HG02623 (cell line): Measurements from ENCODE around the gene BRAF.
"Not testable (repeated sequence)": the region's sequence is repeated elsewhere in the genome, so short reads cannot be mapped to it uniquely, and the experiment has no call there.

Source experiments
- ATAC-seq: cut with Tn5 transposase; IDR thresholded peaks from one replicate; pipeline ENCODE4 v1.9.1; 2021; ENCODE audit warnings: moderate library complexity; ENCODE audit not compliant: unreplicated experiment

BRAF gene

DNA sequence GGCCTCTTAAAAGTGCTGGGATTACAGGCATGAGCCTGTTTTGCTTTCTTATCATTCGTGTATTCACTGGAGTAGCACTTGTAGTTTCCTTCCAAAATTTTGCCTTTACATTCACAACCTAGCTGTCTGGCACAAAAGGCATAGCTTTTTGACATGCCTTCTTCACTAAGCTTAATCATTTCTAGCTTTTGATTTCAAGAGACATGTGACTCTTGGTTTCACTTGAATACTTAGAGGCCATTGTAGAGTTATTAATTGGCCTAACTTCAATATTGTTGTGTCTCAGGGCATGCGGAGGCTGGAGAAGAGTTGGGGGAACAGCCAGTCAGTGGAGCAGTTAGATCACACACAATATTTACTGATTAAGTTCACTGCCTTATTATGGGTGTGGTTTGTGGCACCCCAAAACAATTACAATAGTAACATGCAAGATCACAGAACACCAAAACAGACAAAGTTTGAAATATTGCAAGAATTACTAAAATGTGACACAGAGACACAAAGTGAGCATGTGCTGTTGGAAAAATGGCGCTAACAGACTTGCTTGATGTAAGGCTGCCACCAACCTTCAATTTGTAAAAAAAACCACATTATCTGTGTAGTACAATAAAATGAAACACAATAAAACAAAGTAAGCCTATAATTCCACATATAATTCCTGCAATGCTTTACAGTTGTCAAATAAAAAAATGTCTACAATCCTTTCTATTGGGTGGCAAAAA, 43.1 kb downstream of the BRAF start:
- peak; percentile 56 for ATAC-seq

DNA sequence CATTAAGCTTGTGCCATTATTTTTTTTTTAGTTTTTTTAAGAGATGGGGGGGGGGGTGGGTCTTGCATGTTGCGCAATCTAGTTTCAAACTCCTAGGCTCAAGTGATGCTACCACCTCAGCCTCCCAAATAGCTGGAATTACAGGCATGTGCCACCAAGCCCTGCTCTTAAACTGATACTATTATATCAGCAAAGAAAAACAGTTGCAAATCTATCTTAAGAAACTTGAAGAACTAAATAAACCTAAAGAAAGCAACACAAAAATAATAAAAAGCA, 47.5 kb downstream of the BRAF start:
- no peak for ATAC-seq

DNA sequence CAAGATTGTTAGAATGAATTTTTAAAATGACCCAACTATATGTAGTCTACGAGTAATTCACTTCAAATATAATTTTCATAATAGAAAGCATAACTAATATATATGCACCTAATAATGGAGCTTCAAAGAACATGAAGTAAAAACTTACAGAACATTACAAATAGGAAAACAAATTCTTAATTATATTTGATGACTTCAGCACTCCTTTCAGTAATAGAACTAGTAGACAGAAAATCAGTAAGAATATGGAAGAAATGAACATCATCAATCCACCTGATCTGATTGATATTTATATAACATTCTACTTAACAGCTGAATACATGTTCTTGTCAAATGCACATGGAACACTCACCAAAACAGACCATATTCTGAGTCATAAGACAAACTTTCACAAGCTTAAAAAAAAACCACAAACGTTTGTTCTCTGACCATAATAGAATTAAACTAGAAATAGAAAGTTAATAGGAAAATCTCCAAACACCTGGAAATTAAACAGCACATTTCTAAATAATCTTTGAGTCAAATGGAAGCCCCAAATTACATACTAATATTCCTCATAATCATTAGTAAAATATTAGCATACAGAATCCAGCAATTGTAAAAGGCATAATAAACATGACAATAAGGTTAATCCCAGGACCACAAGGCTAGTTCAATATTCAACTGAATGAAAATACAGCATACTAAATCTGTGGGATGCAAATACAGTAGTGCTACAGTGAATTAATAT, 48.0 kb downstream of the BRAF start:
- ATAC-seq: peak; percentile 68

DNA sequence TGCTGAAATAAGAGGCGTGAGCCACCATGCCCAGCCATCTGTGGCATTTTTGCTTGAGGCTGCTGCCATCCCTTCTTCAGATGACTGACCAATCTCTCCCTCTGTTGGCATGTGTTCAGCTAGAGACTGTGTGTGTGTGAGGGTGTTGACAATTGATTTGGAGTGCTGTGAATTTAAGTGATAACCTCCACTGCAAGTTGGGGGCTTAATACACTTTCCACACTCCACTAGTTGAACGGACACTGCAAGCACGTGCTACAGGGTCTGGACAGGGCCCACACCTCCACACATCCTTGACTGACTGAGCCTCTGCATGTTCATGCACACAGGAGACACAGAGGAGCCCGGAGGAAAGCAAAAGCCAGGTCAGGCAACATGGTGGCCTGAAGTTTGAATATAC, 51.3 kb downstream of the BRAF start:
- no peak for ATAC-seq

GRCh38 chr7:140870003-140870402, 54.7 kb downstream of the BRAF start:
- no peak for ATAC-seq

- no peak for ATAC-seq
Observed at GRCh38 chr7:140869430-140869829, 55.3 kb downstream of the BRAF start.

- ATAC-seq: no peak
Observed at GRCh38 chr7:140867467-140868462, 57.0 kb downstream of the BRAF start.

DNA sequence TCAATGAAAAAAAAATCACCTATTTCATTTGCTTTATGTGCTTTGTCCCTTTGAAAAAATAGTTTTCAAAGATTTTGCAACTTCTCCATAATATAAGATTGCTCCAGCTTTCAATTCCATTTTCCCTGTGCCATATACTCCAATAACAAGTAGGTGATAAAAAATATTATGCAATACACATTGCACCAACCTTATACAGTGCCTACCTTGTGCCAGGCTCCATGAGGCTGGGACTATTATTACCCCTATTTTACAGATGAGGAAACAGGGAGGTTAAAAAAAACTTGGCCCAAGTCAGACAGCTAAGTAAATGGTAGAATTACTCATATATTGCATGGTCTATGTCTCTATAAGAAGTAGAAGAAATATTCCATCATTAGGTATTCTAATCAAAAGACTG, 57.8 kb downstream of the BRAF start:
- no peak for ATAC-seq

GRCh38 chr7:140864732-140865131, 60.0 kb downstream of the BRAF start:
- ATAC-seq: no peak

GRCh38 chr7:140863867-140864266, 60.9 kb downstream of the BRAF start:
- ATAC-seq: no peak

GRCh38 chr7:140863184-140863583, 61.5 kb downstream of the BRAF start:
- ATAC-seq: no peak

DNA sequence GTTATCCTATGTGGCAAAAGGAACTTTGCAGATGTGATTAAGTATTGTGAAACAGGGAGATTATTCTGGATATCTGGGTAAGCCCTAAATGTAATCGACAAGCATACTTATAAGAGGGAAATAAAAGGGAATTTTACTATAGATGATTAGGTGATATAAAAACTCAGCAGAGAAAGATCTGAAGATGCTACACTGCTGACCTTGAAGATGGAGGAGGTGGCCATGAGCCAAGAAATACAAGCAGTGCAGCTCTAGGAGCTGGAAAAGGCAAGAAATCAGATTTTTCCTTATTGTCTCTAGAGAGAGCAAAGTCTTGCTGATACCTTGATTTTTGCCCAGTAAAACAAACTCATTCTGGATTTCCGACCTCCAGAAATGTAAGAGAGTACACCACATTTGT, 67.7 kb downstream of the BRAF start:
- no peak for ATAC-seq

GRCh38 chr7:140841166-140841715, 83.5 kb downstream of the BRAF start:
- no peak for ATAC-seq

GRCh38 chr7:140831724-140832123, 93.0 kb downstream of the BRAF start:
- ATAC-seq: no peak

DNA sequence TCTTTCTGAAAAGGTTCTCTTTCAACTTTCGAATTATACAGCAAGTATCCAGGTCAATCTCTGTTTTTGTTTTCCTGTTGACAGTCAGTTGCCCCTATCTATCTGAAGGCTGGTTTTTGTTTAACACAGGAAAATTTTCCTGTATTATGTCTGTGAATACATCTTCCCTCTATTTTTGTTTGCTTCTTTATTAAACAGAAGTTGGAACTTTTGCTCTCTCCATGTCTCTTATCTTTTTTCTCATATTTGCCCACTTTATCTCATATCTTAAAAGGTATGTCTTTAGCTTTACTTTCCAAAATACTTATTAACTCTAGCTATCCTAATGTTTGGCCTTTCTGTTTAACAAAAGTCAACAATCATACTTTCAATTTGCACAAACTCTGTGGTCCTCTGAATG, 95.0 kb downstream of the BRAF start:
- ATAC-seq: no peak

GRCh38 chr7:140828741-140829140, 96.0 kb downstream of the BRAF start:
- ATAC-seq: no peak

DNA sequence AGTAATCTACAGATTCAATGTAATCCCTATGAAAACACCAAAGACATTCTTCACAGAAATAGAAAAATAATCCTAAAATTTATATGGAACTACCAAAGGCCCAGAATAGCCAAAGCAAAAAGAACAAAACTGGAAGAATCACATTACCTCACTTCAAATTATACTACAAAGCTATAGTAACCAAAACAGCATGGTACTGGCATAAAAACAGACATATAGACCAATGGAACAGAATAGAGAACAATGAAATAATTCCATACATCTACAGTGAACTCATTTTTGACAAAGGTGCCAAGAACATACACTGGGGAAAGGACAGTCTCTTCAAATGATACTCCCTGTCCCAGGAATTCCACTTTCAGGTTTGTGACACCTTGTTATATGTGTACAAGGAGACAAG, 107.3 kb downstream of the BRAF start:
- not testable (repeated sequence) for ATAC-seq

- ATAC-seq: peak; percentile 68
Observed at GRCh38 chr7:140810830-140811556, 113.7 kb downstream of the BRAF start.

GRCh38 chr7:140810385-140810784, 114.3 kb downstream of the BRAF start:
- ATAC-seq: no peak

DNA sequence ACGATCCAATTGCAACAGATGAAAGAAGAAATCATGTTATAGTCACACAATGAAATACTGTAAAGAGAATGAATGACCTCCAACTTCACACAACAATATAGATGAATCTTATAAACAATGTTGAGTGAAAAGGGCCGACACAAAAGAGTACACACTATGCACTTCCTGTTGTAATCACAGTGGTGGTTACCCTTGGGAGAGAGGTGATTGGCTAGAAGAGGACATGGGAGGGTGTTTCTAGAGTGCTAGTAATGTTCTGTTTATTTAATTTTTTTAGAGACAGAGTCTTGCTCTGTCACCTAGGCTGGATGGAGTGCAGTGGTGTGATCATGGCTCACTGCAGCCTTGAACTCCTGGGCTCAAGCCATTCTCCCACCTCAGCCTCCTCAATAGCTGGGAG, 145.8 kb downstream of the BRAF start:
- no peak for ATAC-seq

DNA sequence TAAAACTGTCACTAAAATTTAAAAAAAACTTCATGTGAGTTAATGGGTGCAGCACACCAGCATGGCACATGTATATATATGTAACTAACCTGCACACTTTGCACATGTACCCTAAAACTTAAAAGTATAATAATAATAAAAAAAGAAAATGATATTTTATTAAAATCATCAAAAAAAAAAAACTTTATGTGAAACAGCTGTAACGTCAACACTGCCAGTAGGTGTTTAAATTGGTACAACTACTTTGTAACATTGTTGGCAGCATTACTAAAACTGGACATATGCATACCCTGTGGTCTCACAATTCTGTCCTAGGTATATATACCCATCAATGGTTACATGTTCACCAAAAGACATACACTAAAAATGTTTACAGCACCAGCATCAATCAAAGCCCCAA, 146.2 kb downstream of the BRAF start:
- no peak for ATAC-seq
